ENCODE results near the gene PHKG1. TPM values are rescaled to one million over a fixed set of nuclear protein-coding genes. Genes with fewer than 3 reads are reported as not detected.

PHKG1 gene
- total and polyA plus RNA-seq, 2 of the 4 experiments (the other 2 are of a cell fraction): 0.62 to 0.72 TPM

GRCh38 chr7:56106108-56107073, 13.6 kb upstream of the PHKG1 start, which contains the start of gene CHCHD2 (continued):
- TF ChIP-seq CHD1 (IDR thresholded peaks at IDR 0.05; ENCODE audit: low read depth, low read length) (peak; percentile 68; the same call in 1 of the 2 replicates), POLR2A (IDR thresholded peaks at IDR 0.05; ENCODE audit: low read depth, low read length) (peak; percentile 85), BHLHE40 (IDR thresholded peaks at IDR 0.05; ENCODE audit: low read depth, low read length) (no peak), CEBPB (IDR thresholded peaks at IDR 0.05; ENCODE audit: low read depth, low read length) (no peak)

DNA sequence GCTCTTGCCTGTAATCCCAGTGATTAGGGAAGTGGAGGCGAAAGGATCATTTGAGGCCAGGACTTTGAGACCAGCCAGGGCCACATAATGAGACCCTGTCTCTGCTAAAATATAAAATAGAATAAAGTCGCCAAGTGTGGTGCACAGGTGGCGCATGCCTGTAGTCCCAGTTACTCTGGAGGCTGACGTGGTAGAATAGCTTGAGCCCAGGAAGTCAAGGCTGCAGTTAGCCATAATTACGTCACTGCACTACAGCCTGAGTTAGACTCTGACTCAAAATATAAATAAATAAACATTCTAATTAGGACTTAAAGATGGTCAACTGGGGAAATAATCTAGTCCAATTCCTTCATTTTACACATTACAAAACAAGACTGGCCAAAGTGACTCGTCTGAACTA, 12.8 kb upstream of the PHKG1 start:
- Histone ChIP-seq H2AFZ (replicated peaks; ENCODE audit: low read length, poor library complexity) (peak overlapping the region; percentile 8), H3K9me1 (ENCODE audit: insufficient read depth, low read length) (no peaks in the 10 kb centered on the region), H3K9me3 (ENCODE audit: control insufficient read depth, insufficient read depth, low read length) (no peaks in the 10 kb centered on the region), H2BK5ac (ENCODE audit: low read depth, low read length, poor library complexity, severe bottlenecking) (peak overlapping the region; percentile 60), H2AK5ac (ENCODE audit: low read depth, low read length) (no peak overlapping the region), H3K27me3 (ENCODE audit: control insufficient read depth, insufficient read depth, low read length) (no peaks in the 10 kb centered on the region), H4K8ac (ENCODE audit: low read depth in 2 of 2, low read length in 2 of 2) (peak overlapping the region; percentile 35 to 79; a peak in 3 of 4 replicates), H2AK9ac (replicated peaks; ENCODE audit: low read depth, low read length, poor library complexity) (peak overlapping the region; percentile 80), H3K27ac (ENCODE audit: insufficient read depth, low read length) (peak overlapping the region; percentile 3; the same call in 1 of the 2 replicates), H4K20me1 (ENCODE audit: insufficient read depth, low read length) (peaks cover 17% of the 10 kb centered on the region), H3K9ac (ENCODE audit: low read depth, low read length) (peak overlapping the region; percentile 84), H3K14ac (replicated peaks; ENCODE audit: low read depth, low read length) (peak overlapping the region; percentile 59), H3K4me3 (ENCODE audit: insufficient read depth, low read depth, low read length) (peak overlapping the region; percentile 70), H3K18ac (ENCODE audit: low read depth, low read length) (no peak overlapping the region), H3K23ac (ENCODE audit: low read depth, low read length) (peak overlapping the region; percentile 26; the same call in 1 of the 2 replicates), H4K91ac (ENCODE audit: insufficient read depth, low read depth, low read length) (no peak overlapping the region), H3K56ac (ENCODE audit: extremely low read depth, insufficient read depth, low read length) (peak overlapping the region; percentile 81), H2BK15ac (ENCODE audit: low read depth, low read length) (no peak overlapping the region), H3K4me1 (ENCODE audit: control insufficient read depth, insufficient read depth, low read length) (no peaks in the 10 kb centered on the region), H2BK20ac (ENCODE audit: low read depth, low read length) (no peak overlapping the region), H3K79me1 (ENCODE audit: low read depth in 1 of 2, low read length in 2 of 2) (peaks cover 0 to 23% of the 10 kb centered on the region in 2 experiments; a peak in 2 of 4 replicates), H4K5ac (ENCODE audit: low read depth, low read length) (no peak overlapping the region; the same call in 1 of the 2 replicates), H2BK120ac (ENCODE audit: low read depth, low read length) (no peak overlapping the region), H3K4ac (ENCODE audit: low read depth, low read length) (peak overlapping the region; percentile 76; the same call in 1 of the 2 replicates), H3K4me2 (ENCODE audit: low read depth, low read length) (peak overlapping the region; percentile 93), H3K36me3 (ENCODE audit: control insufficient read depth, insufficient read depth, low read length) (peaks cover 19% of the 10 kb centered on the region)
- POLR2A ChIA-PET (ENCODE audit: unreplicated experiment): no interaction called here
- CTCF ChIA-PET: interaction anchor here (0.6 to 1.0 kb wide), 2 partner anchors 26 to 1161 kb away, joined by 3 to 4 read pairs; no protein-coding TSS in a partner anchor
- BruUV-seq (replicated peaks): no TSS peak
- 0% methylated on average over 1 of the region's 6 CpGs; no CpG with 5 or more reads in 1 of the 2 experiments for WGBS, 2 experiments (ENCODE audit: extremely low coverage in 2 of 2, insufficient read length in 1 of 2)
- ATAC-seq (ENCODE audit: low read depth) (peak; percentile 39), DNase-seq (peak; percentile 94)
- in situ Hi-C loops (cut with MboI; ENCODE audit: low sequenced_read_pairs): no loop called here
- intact Hi-C loops (cut with micrococcal nuclease): no loop called here
- dilution Hi-C loops (cut with HindIII; ENCODE audit: low sequenced_read_pairs, unreplicated experiment): no loop called here
- TF ChIP-seq SMC3 (IDR thresholded peaks at IDR 0.05; ENCODE audit: low read depth, low read length) (no peak), MXI1 (IDR thresholded peaks at IDR 0.05; ENCODE audit: borderline replicate concordance, low read depth, low read length) (no peak), RCOR1 (IDR thresholded peaks at IDR 0.05; ENCODE audit: insufficient replicate concordance, low read length) (no peak), NFE2L2 (IDR thresholded peaks at IDR 0.05; ENCODE audit: low read depth, low read length) (no peak), MAFK (IDR thresholded peaks at IDR 0.05; ENCODE audit: low read depth, low read length) (no peak), POLR2A (IDR thresholded peaks at IDR 0.05; ENCODE audit: low read depth, low read length) (no peak; the same call in none of the 2 replicates), CHD1 (IDR thresholded peaks at IDR 0.05; ENCODE audit: low read depth, low read length) (no peak), CEBPB (IDR thresholded peaks at IDR 0.05; ENCODE audit: low read depth, low read length) (peak; percentile 59), CTCF (conservative IDR thresholded peaks at IDR 0.05; ENCODE audit: low read depth, low read length) (no peak), FOS (IDR thresholded peaks at IDR 0.05; ENCODE audit: low read depth, low read length) (peak; percentile 31; the same call in 1 of the 2 replicates)
- TF ChIP-seq, protein P1, sequence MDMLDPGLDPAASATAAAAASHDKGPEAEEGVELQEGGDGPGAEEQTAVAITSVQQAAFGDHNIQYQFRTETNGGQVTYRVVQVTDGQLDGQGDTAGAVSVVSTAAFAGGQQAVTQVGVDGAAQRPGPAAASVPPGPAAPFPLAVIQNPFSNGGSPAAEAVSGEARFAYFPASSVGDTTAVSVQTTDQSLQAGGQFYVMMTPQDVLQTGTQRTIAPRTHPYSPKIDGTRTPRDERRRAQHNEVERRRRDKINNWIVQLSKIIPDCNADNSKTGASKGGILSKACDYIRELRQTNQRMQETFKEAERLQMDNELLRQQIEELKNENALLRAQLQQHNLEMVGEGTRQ (IDR thresholded peaks at IDR 0.05; ENCODE audit: low read depth, low read length): no peak
